ENCODE results near the gene ARRB1.

- TF ChIP-seq CTCF (IDR thresholded peaks at IDR 0.05) (no peak), POLR2A (IDR thresholded peaks at IDR 0.05) (no peak)
These were observed 107.2 kb downstream of the ARRB1 start for GRCh38 chr11:75244052-75244814.
